ENCODE results near the gene INSL3.

Gene INSL3

GRCh38 chr19:17862711-17863519 is 41.6 kb upstream of the INSL3 start:
- Histone ChIP-seq H3K9me3 (replicated peaks in 1 of 11) (no peaks in the 10 kb centered on the region; a peak in 1 of 22 replicates), H3K4me3 (peak overlapping the region in 7 of 10 experiments; percentile 84 to 100 (median 93); a peak in 12 of 20 replicates), H3K36me3 (peaks cover 42 to 56% (median 52%) of the 10 kb centered on the region in 11 experiments), H3K4me1 (peaks cover 22 to 45% (median 32%) of the 10 kb centered on the region in 10 experiments), H3K27ac (peak overlapping the region in 7 of 11 experiments; percentile 95 to 97 (median 97); a peak in 11 of 22 replicates), H3K4me2 (peak overlapping the region; percentile 82 to 100 (median 95)), H3K27me3 (no peaks in the 10 kb centered on the region; a peak in 1 of 22 replicates), H3K9ac (peak overlapping the region; percentile 92 to 100 (median 97); a peak in 19 of 22 replicates), H4K20me1 (peaks cover 49 to 79% (median 64%) of the 10 kb centered on the region in 11 experiments)
- no peak for TF ChIP-seq Cebpa-rat (IDR thresholded peaks at IDR 0.05)

- H4K20me1 ChIP-seq, result peaks cover 49 to 67% (median 63%) of the 10 kb centered on the region in 11 experiments
- peak overlapping the region in 9 of 11 experiments; percentile 90 to 100 (median 97); a peak in 17 of 22 replicates for H3K27ac ChIP-seq
- H3K9me3 ChIP-seq (replicated peaks in 1 of 11), result no peaks in the 10 kb centered on the region; a peak in 1 of 22 replicates
- peak overlapping the region; percentile 92 to 100 (median 97) for H3K9ac ChIP-seq
- H3K4me1 ChIP-seq, result peaks cover 22 to 45% (median 32%) of the 10 kb centered on the region in 10 experiments
- H3K4me3 ChIP-seq, result peak overlapping the region; percentile 84 to 100 (median 94); a peak in 19 of 20 replicates
- no peaks in the 10 kb centered on the region for H3K27me3 ChIP-seq
- H3K4me2 ChIP-seq, result peak overlapping the region; percentile 82 to 100 (median 95)
- peaks cover 42 to 56% (median 52%) of the 10 kb centered on the region in 11 experiments for H3K36me3 ChIP-seq
- no peak for TF ChIP-seq Cebpa-rat (IDR thresholded peaks at IDR 0.05)
These were observed 40.5 kb upstream of the INSL3 start for GRCh38 chr19:17861542-17862402.

GRCh38 chr19:17860993-17861360 is 39.7 kb upstream of the INSL3 start:
- H3K4me3 ChIP-seq, result peak overlapping the region; percentile 84 to 100 (median 94)
- TF ChIP-seq Cebpa-rat (IDR thresholded peaks at IDR 0.05), result no peak
- H3K27me3 ChIP-seq, result no peaks in the 10 kb centered on the region
- peaks cover 22 to 45% (median 32%) of the 10 kb centered on the region in 10 experiments for H3K4me1 ChIP-seq
- H3K9ac ChIP-seq, result peak overlapping the region; percentile 92 to 100 (median 97)
- peaks cover 42 to 56% (median 52%) of the 10 kb centered on the region in 11 experiments for H3K36me3 ChIP-seq
- peak overlapping the region; percentile 82 to 100 (median 95) for H3K4me2 ChIP-seq
- peak overlapping the region; percentile 87 to 100 (median 96); a peak in 21 of 22 replicates for H3K27ac ChIP-seq
- H3K9me3 ChIP-seq (replicated peaks in 1 of 11), result no peaks in the 10 kb centered on the region; a peak in 1 of 22 replicates
- peaks cover 49 to 62% (median 60%) of the 10 kb centered on the region in 11 experiments for H4K20me1 ChIP-seq

GRCh38 chr19:17860331-17860992 is 39.1 kb upstream of the INSL3 start:
- H3K27me3 ChIP-seq, result no peaks in the 10 kb centered on the region
- peak overlapping the region; percentile 82 to 100 (median 95) for H3K4me2 ChIP-seq
- peak overlapping the region; percentile 92 to 100 (median 97) for H3K9ac ChIP-seq
- no peaks in the 10 kb centered on the region; a peak in 1 of 22 replicates for H3K9me3 ChIP-seq (replicated peaks in 1 of 11)
- peak overlapping the region; percentile 87 to 100 (median 96) for H3K27ac ChIP-seq
- H3K4me1 ChIP-seq, result peaks cover 22 to 45% (median 32%) of the 10 kb centered on the region in 10 experiments
- H3K4me3 ChIP-seq, result peak overlapping the region; percentile 84 to 100 (median 94)
- H4K20me1 ChIP-seq, result peaks cover 49 to 57% (median 55%) of the 10 kb centered on the region in 11 experiments
- H3K36me3 ChIP-seq, result peaks cover 42 to 53% (median 52%) of the 10 kb centered on the region in 11 experiments
- no peak for TF ChIP-seq Cebpa-rat (IDR thresholded peaks at IDR 0.05)

GRCh38 chr19:17859533-17860330 is 38.4 kb upstream of the INSL3 start, which contains the start of gene RPL18A:
Gene RPL18A, plus strand, starts transcription at chr19:17859910. Its CDS starts 47 bp downstream, at chr19:17859957.
- Histone ChIP-seq H3K4me1 (peaks cover 24 to 50% (median 33%) of the 10 kb centered on the region in 10 experiments), H3K27ac (peak within 1 kb of the TSS; percentile 87 to 100 (median 96)), H3K36me3 (peaks cover 37 to 47% (median 45%) of the 10 kb centered on the region in 11 experiments), H4K20me1 (peaks cover 46 to 50% (median 49%) of the 10 kb centered on the region in 11 experiments), H3K4me3 (peak within 1 kb of the TSS; percentile 84 to 100 (median 94)), H3K9me3 (replicated peaks in 1 of 11) (no peaks in the 10 kb centered on the region; a peak in 1 of 22 replicates), H3K4me2 (peak within 1 kb of the TSS; percentile 82 to 100 (median 95)), H3K9ac (peak within 1 kb of the TSS; percentile 92 to 100 (median 97)), H3K27me3 (no peaks in the 10 kb centered on the region)
- TF ChIP-seq Cebpa-rat (IDR thresholded peaks at IDR 0.05), result no peak

GRCh38 chr19:17855280-17856152 is 34.2 kb upstream of the INSL3 start:
- Histone ChIP-seq H3K36me3 (peaks cover 0 to 5% (median 3%) of the 10 kb centered on the region in 11 experiments; a peak in 18 of 22 replicates), H3K27me3 (no peaks in the 10 kb centered on the region), H3K4me1 (peaks cover 19 to 33% (median 22%) of the 10 kb centered on the region in 10 experiments), H3K4me3 (no peak overlapping the region), H3K4me2 (peak overlapping the region in 5 of 11 experiments; percentile 16 to 39 (median 29); a peak in 5 of 22 replicates), H4K20me1 (peaks cover 4 to 8% (median 6%) of the 10 kb centered on the region in 11 experiments; a peak in 21 of 22 replicates), H3K9me3 (replicated peaks in 1 of 11) (no peaks in the 10 kb centered on the region; a peak in 1 of 22 replicates), H3K27ac (no peak overlapping the region), H3K9ac (no peak overlapping the region)
- no peak for TF ChIP-seq Cebpa-rat (IDR thresholded peaks at IDR 0.05)

GRCh38 chr19:17854061-17854460 is 32.7 kb upstream of the INSL3 start:
- Histone ChIP-seq H3K27ac (0 out of 22 replicates have a peak overlapping the region, but pooled peaks of 1 of the 11 experiments have one; percentile 9), H4K20me1 (no peaks in the 10 kb centered on the region; a peak in 1 of 22 replicates), H3K4me2 (no peak overlapping the region), H3K36me3 (no peaks in the 10 kb centered on the region), H3K4me1 (peaks cover 32 to 46% (median 35%) of the 10 kb centered on the region in 10 experiments), H3K9me3 (replicated peaks in 1 of 11) (no peaks in the 10 kb centered on the region), H3K9ac (no peak overlapping the region), H3K27me3 (no peaks in the 10 kb centered on the region), H3K4me3 (no peak overlapping the region)
- TF ChIP-seq Cebpa-rat (IDR thresholded peaks at IDR 0.05), result no peak
